GM04504 (cell line): ENCODE measurements around the gene HAUS6.
"Not testable (repeated sequence)": the region's sequence is repeated elsewhere in the genome, so short reads cannot be mapped to it uniquely, and the experiment has no call there.

ENCODE experiments used
- DNase-seq: peaks from one replicate; pipeline ENCODE4 v3.0.0-alpha.2; 2012; ENCODE audit warnings: low read depth

HAUS6 gene

DNA sequence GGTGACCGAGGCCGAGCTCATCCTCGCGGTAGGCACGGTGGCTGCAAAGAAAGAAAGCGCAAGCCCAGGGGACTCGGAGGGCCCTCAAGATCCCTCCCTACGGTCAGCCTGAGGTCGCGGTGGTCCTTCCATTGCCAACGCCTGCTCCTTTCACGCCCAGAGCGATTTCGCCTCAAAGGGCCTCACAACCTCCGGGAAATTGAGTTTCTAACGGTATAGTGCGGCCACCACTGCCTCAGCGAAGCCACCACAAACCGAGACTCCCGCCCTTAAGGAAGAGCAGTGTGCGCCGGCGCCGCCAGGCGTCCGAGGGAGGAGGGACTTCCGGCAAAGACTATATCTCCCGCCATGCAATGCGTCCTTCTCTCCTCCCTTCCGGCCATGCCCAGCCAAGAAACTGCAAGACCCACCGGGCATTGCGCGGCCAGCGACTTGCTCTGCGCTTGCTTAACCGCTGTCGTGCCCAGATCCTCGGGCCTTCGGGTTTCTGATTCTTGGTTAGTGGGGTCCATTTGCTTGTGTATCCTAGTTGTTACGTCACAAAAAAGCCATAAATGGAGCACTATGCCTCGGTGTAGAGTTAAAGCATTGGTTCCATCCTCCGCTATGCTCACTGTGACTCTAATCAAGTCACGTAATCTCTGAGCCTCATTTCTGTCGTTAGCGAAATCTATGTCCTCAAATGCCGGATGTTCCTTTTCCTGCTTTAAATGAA, at the start of gene HAUS6:
HAUS6 (minus strand) TSS at position 274 of the 715 bp plus-strand sequence; CDS start at position 21, 253 bp downstream.
- DNase-seq: peak; percentile 88

- DNase-seq: not testable (repeated sequence)
Observed at GRCh38 chr9:19152160-19152498, 49.4 kb upstream of the HAUS6 start.

- DNase-seq: no peak
Observed at GRCh38 chr9:19151425-19152159, 48.9 kb upstream of the HAUS6 start.

DNA sequence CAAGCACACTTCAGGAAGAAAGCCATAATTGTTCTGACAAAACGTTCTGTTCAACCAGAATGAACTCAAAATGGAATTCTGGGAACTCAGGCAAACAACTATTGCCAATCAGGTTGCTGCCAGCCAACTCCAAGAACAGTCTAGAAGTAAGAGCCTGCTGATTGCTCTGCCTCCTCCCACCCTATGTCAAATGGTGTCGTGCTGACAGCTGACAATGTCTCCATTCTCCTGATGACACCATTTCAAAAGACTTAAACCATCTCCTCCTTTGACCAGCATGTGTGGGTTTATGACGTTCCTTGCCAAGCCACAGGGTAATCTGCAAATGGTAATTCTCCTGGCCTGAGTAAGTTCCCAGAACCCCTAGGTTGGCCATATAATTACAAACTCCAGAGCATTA, 46.5 kb upstream of the HAUS6 start:
- DNase-seq: peak; percentile 35

DNA sequence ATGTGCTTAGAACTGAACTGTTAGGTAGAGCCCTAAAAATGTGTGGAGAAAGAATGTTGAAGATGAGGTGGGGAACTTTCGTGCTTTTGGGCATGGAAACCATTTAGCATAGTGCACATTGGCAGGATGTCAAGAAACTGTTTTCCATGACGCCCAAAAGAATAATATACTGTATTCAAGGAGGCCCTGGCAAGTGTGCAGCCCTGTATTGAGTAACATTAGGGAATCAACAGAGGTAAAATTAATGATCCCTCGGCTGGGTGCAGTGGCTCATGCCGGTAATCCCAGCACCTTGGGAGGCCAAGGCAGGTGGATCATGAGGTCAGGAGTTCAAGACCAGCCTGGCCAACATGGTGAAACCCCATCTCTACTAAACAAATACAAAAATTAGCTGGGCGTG, 45.5 kb upstream of the HAUS6 start:
- DNase-seq: no peak

GRCh38 chr9:19146441-19147024, 43.8 kb upstream of the HAUS6 start:
- DNase-seq: no peak

DNA sequence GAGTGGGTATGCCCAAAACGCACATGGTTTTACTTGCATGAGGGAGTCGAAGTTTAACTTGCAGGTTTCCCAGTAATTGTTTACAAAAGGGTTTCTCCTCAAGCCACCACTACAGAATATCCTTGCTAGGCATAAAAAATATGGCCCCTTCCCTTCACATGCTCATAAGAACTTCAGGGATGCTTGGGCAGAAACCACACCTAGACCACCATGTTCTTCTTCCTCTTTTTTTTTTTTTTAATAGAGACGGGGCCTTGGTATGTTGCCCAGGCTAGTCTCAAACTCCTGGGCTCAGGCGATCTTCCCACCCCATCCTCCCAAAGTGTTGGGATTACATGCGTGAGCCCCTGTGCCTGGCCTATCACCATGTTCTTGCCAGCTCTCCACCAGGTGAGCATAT, 43.2 kb upstream of the HAUS6 start:
- DNase-seq: no peak

- DNase-seq: no peak
Observed at GRCh38 chr9:19140259-19140658, 37.6 kb upstream of the HAUS6 start.

- no peak for DNase-seq
Observed at GRCh38 chr9:19138084-19138483, 35.4 kb upstream of the HAUS6 start.

GRCh38 chr9:19137282-19137681, 34.6 kb upstream of the HAUS6 start:
- no peak for DNase-seq

- DNase-seq: no peak
Observed at GRCh38 chr9:19136129-19136528, 33.4 kb upstream of the HAUS6 start.

- DNase-seq: no peak
Observed at GRCh38 chr9:19133549-19134345, 31.0 kb upstream of the HAUS6 start.

GRCh38 chr9:19130436-19130835, 27.7 kb upstream of the HAUS6 start:
- no peak for DNase-seq

DNA sequence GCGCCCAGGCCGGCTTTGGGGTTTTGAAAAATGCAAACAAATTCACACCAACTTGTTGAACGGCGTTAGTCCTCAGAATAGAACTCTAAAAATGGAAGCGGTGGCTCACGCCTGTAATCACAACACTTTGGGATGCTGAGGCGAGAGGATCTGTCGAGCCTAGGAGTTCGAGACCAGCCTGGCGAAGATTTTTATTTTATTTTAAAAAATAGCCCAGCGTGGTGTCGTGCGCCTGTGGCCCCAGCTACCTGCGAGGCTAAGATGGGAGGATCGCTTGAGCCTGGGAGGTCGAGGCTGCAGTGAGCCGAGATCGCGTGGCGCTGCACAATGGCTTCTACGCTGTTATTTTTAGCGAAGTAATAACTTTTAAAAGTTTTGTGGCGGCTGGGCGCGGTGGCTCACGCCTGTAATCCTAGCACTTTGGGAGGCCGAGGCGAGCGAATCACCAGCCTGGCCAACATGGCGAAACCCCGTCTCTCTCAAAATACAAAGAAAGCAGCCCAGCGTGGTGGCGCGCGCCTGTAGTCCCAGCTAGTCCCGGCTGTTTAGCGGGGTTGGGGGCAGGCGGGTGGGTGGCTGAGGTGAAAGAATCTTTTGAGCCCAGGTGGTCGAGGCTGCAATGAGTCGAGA, 25.3 kb upstream of the HAUS6 start:
- DNase-seq: no peak

DNA sequence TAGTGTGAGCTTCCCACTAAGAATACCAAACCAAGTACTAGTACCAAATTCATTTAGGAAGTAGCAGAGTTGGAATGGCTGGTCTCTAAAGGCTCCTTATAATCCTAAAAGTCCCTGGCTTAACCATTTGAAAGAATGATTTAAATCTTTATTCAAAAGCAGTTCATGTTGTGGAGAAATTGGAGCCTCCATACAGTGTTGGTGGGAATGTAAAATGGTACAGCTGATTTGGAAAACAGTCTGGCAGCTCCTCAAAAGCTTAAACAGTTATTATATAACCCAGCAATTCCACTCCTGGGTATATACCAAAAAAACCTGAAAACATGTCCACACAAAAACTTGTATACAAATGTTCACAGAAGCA, 21.7 kb upstream of the HAUS6 start:
- DNase-seq: no peak

GRCh38 chr9:19122490-19123042, 19.9 kb upstream of the HAUS6 start:
- no peak for DNase-seq

DNA sequence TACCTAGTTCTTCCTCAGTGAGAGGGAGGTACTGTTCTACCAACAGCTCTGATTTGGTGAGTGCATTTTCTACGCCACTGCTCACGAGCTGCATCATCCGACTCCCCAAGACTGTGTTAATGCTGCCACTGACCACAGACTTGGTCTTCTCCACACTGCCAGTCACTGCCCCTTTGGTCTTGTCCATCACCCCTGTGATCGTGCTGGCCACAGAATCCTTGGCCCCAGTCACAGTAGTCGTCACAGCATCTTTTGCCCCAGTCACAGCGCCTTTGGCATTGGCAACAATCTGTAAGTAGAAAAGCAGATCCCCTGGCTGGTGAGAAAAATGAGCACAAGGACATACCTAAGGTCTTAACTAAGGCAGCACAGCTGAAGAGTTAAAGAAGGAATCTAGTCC, 18.2 kb upstream of the HAUS6 start:
- no peak for DNase-seq

DNA sequence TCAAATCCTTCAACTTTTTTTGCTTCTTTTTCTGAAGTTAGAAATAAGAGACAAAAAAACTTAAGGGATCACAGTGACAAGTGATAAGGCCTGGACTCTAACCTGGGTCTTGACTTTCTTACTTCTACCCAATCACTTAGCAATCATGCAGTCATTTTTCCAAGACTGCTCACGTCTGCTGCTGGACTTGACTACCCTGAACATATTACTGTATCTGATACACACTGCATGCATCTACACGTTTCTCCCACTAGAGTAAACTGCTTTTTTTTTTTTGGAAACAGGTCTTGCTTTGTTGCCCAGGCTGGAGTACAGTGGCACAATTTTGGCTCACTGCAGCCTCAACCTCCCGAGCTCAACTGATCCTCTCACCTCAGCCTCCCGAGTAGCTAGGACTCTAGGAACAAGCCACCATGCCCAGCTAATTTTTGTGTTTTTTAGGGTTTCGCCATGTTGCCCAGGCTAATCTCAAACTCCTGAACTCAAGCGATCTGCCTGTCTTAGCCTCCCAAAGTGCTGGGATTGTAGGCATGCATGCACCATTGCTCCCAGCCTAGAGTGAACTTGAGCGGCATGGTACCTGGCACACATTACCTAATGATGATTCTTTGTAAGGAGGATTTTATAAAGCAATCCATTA, 17.2 kb upstream of the HAUS6 start:
- no peak for DNase-seq

GRCh38 chr9:19119246-19119645, 16.5 kb upstream of the HAUS6 start:
- no peak for DNase-seq

- DNase-seq: no peak
Observed at GRCh38 chr9:19117039-19117716, 14.5 kb upstream of the HAUS6 start.
